GM21360 (cell line): ENCODE data around the gene GATA6.
"Not testable (repeated sequence)": the region's sequence is repeated elsewhere in the genome, so short reads cannot be mapped to it uniquely, and the experiment has no call there.

Source experiments
- ATAC-seq: cut with Tn5 transposase; IDR thresholded peaks from one replicate; pipeline ENCODE4 v1.9.1; 2021; ENCODE audit warnings: mild to moderate bottlenecking, moderate library complexity; ENCODE audit not compliant: unreplicated experiment

GATA6 gene

DNA sequence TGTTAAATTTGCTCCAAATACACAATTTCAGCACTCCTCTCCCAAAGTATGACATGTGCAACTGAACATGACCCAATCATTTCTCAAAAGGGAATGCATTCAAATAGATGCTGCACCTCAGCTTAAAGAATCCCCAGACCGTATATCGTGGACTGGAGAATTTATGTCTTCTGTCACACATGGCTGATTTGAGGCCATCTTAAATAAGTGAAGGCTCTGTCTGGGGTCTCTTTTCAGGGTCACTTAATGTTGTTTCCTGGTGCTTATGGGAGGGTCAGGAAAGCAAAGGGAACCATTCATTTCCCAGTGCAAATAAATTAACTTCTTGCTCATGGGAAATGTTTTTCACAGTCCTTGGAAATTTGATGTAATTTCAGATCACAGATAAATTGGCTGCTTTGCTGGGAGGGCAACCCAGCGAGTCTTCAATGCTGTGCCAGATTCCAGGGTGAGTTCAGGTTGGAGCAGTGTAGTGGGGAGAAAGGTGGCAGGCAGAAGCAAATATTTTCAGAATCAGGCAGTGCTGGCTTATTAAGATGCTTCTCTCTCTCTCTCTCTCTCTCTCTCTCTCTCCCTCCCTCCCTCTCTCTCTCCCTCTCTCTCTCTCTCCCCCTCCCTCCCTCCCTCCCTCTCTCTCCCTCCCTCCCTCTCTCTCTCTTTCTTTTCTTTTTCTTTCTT is 34.3 kb downstream of the GATA6 start:
- ATAC-seq, result no peak

DNA sequence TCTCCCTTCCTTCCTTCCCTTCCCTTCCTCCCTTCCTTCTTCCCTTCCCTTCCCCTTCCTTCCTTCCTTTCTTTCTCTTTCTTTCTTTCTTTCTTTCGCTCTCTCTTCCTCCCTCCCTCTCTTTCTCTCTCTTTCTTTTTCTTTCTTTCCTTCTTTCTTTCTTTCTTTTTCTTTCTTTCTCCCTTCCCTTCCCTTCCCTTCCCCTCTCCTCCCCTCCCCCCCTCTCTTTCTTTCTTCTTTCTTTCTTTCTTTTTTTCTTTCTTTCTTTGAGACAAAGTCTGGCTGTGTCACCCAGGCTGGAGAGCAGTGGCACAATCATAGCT is 34.8 kb downstream of the GATA6 start:
- no peak for ATAC-seq

DNA sequence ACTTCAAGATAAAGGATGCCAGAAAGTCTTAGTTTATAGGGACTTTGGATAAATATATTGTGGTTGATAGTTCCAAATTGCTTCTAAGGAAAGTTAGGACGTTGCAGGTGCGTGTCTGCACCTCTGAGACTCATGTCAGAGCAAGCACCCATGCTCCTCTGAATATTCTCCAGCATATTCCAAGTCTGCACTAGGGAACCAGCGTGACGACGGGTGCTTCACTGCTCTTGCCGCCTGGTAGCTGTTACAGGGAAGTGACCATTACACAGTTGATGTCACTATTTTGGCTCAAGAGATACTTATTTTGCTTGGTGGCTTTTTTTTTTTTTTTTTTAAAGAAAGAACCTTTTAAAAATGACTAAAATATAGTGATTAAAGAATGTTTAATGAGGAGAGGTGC is 35.6 kb downstream of the GATA6 start:
- ATAC-seq, result no peak

DNA sequence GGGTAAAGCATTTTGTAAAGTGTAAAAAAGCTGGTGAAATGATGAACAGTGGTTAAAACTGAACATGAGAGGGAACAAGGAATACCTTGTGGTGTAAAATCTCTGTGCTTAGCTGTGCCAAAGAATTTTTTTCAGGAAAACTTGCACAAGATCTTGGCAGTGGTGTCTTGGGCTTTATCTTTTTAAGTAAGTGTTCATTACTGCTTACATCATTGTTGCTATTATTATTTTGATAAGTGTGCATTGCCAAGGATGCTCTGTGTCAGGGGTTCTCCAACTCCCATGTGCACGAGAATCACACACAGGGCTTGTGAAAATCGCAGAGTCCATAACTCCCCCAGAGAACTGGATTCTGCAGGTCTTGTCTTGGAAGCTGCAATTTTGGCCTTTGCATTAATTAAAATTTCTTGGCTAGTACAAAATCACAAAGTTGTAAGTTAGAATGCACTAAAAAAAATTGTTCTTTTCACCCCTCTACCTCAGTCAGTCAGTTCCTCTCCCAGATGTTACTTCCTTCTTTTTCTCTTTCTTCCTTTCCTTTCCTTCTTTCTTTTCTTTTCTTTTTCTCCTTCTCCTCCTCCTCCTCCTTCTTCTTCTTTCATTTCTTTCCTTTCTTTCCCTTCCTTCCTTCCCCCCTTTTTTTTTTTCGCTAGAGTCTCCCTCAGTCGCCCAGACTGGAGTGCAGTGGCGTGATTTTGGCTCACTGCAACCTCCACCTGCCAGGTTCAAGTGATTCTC is 37.8 kb downstream of the GATA6 start:
- no peak for ATAC-seq

DNA sequence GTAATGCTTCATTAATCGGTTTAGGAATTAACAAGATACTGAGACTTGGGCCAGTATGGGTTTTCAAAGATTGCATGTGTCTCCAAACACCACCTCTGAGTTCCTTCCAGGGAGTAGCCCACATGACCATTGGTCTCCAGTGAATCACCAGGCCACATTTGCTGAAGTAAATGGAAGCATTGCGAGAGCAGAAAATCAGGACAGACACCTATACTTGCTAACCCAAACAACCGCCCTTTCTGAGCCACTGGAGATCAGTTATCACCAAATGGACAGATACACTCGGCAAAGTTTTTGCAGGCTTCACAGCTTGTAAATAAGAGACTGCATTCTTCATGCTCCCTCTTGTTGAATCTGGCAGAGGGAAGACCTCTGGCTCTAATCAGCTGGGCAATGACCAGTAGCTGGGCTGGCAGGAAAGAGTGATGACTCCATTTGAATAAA is 40.9 kb downstream of the GATA6 start:
- no peak for ATAC-seq

DNA sequence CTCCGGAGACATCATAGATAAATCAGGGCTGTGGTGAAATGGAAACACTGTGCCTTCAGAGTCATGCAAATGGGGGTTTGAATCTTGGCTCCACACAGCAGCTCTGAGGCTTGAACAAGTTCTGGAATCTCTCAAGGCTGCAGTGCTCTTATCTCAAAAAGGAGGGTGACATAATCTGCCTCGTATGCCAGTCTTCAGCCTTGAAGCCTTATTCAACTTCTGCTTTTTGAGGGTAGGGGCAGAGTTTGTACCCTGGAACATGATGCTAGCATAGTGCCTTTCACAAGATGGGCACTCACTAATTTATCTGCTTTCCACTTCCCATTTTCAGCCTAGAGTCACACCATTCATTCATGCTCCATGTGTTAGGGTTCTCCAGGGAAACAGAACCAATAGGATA is 42.3 kb downstream of the GATA6 start:
- ATAC-seq, result no peak

DNA sequence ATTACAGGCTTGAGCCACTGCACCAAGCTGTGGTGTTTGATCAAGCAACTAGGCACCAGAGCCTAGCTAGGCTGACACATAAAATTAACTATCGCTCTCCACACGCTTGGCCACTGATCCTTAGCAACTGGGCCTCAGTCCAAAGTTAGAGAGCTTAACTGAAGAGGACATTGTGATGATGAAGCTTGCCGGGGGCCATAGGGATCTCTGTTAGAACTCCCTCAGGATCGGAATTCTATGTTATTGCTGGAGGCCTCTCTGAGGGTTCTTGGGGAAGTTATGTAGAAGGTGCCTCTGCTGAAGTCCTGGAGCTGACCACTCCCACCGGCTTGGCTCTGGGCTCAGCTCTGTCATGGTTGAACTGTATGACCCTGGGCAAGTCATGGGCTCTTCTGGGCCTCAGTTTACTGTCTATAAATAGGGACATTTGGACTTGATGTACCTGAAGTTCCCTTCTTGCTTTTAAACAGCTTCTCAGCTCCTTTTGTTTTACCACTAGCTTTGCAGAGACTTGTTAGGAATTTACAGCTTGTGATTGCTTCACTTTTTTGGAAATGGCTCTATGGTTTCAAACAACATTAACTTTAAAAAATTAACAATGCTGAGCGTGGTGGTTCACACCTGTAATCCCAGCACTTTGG is 44.1 kb downstream of the GATA6 start:
- ATAC-seq, result no peak

DNA sequence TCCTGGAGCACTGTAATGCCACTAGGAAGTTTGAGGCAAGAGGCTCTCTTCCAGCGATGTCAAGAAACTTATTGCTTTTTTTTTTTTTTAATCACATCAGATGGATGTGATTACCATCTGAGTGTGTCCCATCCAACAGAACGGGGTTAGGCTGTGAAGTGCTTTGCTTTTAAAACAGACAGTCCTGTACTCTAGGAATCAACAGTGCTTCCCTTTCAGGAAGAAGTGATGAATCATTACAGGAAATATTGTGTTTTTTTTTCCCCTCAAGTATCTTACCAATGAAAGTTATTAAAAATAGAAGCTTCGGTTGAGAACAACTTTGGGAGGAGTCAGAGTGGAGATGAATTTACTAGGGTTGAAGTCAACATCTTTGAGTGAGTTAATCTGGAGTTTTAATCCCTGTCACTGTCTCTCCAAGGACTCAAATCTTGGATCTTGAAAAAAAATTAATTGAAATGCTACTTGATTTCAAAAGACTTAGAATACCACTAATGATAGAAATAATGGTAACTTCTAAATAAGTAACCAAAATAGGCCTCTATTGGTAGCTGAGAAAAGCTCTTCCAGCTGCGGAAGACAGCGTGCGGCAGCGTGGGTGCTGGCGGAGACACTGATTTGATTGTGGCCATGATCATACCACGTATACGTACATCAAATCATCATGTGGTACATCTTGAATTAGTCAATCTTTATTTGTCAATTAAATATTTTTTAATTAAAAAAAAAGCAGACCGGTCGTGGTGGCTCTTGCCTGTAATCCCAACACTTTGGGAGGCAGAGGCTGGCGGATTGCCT is 45.5 kb downstream of the GATA6 start:
- no peak for ATAC-seq

DNA sequence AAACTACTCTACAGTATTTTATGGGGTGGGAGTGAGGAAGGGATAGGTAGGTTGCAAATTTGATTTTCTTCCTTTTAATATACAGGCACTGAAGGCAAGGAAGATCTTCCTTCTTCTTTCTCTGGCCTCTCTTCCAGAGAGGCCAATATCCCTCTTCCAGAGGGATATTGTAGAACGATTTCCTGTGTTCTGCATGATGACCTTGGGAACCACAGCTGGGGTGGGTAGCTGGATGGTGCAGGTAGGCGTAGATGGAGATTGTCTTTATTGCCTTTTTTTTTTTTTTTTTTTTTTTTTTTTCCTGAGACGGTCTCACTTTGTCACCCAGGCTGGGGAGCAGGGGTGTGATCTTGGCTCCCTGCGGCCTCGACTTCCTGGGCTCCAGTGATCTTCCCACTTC is 49.4 kb downstream of the GATA6 start:
- ATAC-seq, result no peak

DNA sequence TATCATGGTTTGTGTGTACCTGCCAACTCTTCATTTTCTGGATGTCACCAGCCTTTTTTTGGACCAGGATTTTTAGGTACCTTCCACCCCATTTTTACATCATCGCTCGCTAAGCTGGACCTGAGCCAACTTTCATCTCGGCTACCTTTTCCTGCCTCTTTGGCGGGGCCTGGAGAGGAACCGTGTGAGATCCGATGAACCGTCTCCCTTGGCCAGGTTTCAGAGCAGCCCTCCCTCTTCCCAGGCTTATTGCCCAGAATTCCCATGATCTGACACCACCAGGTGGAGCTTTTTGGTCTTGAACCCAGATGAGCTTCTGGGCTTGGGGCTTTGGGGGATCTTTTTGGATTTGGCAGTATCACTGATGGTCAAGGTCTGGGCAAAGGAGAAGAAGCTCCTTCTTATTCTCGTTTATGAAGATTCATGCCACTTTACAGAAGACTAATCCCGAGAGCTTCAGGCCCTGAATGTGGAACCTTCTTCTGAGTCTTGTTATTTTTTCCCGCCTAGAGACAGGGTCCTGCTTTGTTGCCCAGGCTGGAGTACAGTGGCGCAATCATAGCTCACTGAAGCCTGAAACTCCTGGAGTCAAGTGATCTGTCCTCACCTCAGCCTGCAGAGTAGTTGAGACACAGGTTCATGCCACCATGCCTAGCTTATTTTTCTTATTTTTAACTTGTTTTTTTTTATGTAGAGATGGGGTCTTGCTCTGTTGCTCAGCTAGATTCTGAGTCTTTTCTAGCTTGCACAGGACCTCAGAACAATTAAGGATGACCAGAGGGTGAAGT is 50.4 kb downstream of the GATA6 start:
- ATAC-seq, result no peak

DNA sequence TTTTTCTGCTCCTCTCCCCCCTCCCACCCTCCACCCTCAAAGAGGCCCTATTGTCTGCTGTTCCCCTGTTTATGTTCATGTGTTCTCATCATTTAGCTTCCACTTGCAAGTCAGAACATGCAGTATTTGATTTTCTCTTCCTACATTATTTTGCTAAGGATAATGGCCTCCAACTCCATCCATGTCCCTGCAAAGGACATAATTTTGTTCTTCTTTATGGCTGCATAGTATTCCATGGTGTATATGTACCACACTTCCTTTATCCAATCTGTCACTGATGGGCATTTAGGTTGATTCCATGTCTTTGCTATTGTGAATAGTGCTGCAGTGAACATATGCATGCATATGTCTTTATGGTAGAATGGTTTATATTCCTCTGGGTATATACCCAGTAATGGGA is 51.2 kb downstream of the GATA6 start:
- not testable (repeated sequence) for ATAC-seq

DNA sequence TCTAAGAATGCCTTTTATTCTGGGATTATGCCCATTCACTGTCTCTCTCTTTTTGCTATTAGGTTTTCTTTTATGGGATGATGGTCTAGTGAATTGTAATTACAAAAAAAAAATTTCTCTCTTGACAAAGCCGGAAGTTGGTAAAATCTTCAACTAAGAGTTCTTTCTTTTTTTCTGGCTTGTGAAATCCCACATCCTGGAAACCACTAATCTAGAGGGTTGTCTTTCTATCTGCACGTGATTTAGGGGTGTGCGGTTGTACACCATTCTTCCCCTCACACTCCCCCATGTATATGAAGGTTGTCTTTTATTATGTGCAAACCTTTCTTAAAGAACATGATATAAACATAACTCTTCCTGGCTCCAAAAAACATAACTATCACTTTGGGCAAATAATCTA is 52.0 kb downstream of the GATA6 start:
- no peak for ATAC-seq

DNA sequence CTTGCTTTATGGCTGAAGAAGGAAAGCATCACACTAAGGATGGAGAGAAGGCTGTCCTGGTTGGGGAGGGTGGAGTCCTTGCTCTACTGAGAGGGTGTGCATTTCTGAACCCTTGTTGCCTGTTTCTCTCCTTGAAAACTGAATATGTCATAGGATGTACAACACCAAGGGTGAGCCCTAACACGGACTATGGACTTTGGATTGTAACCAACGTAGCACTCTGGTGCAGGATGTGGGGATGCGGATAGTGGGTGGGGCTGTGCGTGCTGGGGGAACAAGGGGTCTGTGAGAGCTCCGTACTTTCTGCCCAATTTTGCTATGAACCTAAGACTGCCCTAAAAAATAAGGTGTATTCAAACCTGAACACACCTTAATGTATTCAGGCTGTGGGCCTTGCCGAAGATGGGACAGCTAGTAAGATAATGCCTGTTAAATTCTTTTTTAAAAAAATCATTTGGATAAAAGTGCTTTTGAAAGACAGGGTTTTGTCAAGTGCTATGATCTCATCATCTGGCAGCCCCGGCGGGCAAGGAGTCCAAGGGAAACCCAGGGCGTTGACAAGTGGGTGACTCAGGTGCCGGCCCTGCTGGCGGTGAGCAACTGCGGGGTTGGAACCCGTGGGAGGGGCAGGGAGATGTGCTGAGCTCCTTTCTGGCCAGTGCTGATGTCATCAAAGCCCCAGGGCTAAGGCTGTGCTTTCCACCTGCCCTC is 54.0 kb downstream of the GATA6 start:
- no peak for ATAC-seq

DNA sequence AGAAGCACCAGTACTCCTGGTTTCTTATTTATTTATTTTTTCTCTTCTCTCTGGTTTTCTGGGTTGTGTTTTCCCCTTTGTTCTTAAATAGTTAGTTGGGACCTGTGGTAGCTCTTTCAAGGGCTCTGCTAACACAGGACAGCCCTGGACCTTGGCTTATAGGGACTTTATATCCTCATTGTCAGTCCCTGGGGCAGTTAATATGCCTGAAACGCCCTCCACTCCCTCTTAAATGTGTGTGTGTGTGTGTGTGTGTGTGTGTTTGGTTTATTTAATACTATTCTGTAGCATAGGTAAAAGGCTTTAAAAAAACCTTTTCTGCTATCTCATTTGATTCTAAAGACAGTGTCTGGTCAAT is 54.6 kb downstream of the GATA6 start:
- ATAC-seq, result no peak

DNA sequence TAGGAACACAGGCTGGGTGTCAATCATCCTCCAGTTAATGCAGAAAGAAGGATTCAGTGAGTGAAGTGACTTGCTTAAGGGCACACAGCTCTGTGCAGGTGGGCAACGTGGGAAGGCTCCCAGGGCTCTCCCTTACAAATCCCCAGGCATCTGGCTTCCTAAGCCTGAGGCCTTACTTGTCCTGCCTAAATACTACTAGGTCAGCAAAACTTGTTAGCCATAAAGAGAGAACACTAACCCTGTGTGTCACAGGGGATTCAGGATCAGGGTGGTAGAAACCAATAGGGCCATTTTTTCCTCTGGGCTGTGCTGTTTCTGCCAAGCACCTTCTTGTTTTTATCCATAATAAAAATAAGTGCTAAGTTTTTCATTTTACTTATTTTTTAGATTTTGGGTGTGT is 55.0 kb downstream of the GATA6 start:
- no peak for ATAC-seq

DNA sequence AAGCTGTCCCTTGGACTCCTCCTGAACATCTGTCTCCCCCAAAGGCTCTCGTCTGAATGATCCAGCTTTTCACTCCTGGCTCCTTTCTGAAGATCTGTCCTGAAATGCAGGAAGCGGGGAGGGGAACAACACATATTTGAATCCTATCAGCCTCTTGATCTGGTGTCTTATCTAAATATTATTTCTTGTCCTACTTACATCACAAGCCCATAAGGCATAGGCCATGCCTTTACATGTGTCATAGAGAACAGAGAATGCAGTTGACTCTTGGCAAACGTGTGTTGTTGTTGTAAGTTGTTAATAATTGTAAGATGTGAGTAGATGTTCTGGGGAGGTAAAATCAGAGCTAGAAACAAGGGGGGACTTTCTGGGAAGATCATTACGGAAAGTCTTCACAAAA is 57.4 kb downstream of the GATA6 start:
- ATAC-seq, result no peak

DNA sequence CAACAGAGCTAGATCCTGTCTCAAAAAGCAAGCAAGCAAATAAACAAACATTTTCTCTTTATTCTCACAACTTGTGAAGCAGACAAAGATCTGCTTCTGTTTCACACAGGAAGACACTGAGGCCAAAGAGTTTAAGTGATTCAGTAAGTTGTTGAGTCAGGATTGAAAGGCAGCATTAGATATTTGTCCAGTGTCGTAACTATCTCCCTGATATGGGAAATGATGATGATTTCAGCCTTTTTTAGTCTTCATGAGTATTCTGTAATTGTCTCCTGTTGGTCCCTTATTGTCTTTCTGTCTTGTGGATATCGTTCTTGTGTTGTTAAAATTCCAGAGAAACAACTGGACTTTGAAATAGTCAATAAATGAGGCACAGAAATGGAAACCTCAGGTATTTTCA is 59.6 kb downstream of the GATA6 start:
- no peak for ATAC-seq

DNA sequence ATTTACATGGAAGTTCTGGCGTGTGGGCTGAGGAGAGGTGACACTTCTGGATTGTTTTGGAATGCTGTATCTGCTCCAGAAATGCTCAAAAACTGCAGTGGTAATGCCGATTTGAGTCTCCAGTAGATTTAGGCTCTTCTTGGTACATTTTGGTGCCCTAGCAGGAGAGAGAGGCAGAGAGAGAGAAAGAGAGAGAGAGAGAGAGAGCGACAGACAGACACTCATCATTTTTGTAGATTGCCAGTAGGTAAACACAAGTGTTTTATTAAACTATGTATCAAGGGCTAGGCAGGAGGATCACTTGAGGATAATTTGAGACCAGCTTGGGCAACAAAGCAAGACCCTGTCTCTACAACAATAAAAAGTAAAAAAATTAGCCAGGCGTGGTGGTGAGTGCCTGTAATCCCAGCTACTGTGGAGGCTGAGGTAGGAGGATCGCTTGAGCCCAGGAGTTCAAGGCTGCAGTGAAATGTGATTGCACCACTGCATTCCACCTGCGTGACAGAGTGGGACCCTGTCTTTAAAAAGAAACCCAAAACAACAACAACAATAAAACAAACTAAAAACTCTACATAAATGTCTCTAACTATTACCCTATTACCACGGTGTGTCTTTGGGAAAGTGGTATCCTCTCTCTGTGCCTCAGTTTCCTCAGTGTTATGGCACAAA is 60.2 kb downstream of the GATA6 start:
- ATAC-seq, result no peak

DNA sequence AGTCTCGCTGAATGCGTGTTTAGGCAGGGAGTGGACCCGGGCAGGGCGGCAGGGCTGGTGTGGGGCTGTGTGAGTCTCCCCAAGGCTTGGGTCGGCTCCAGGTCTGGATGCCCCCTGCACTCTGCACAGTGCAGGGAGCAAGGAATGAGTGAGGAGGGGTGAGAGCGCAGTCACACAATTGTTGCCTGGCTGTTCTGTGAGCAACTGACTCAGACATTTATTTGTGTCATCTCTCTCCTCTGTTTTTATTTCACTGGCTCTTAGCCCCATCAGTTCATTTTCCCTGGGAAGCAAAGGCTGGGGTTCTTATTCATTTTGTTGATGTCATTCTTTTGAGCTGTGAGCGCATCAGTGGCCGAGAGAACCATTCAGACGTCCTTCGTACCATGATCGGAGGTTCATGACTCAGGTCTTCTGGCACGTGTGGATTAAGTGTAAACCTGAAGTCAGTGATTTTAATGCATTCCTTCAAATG is 61.1 kb downstream of the GATA6 start:
- ATAC-seq, result no peak

DNA sequence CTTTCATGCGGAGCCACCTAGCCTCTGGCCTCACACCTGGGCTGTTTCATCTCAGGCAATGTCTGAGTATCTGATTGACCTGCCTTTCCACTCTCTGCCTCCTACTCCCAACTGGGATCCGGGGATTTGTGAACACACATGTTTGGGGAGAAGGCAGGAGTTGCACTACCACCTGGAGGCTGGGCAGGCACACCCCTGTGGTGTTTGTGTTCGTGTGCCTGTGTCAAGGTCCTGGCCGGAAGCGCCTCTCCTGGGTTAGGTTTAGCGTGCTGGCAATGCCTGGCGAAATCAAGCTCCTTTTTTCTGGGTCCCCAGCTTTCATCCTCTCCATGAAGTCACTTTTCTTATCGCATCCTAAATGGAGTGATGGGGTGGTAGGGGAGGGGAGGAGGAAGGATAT is 63.9 kb downstream of the GATA6 start:
- ATAC-seq, result no peak
